Activated T-cell treated with anti-CD3 and anti-CD28 coated beads for 48 hours (primary cell): ENCODE measurements around the gene NRARP.

Experiments
- DNase-seq: peaks from one replicate; pipeline ENCODE4 v3.0.0-alpha.2; 2020; ENCODE audit warnings: low read depth

NRARP gene

DNA sequence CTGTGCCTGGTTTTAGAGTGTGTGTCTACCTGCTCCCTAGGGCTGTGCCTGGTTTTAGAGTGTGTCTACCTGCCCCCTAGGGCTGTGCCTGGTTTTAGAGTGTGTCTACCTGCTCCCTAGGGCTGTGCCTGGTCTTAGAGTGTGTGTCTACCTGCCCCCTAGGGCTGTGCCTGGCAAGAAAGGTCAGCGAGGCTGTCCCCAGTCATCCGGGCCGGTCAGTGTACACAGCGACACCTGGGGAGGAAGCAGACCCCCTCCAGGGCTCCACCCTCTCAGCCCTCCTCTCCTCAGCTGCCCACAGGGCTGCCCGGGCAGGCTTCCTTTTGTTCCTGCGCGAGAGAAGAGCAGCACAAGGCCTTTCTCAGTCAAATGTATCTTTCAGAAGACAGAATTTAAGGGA, 4.1 kb downstream of the NRARP start:
- DNase-seq = no peak

DNA sequence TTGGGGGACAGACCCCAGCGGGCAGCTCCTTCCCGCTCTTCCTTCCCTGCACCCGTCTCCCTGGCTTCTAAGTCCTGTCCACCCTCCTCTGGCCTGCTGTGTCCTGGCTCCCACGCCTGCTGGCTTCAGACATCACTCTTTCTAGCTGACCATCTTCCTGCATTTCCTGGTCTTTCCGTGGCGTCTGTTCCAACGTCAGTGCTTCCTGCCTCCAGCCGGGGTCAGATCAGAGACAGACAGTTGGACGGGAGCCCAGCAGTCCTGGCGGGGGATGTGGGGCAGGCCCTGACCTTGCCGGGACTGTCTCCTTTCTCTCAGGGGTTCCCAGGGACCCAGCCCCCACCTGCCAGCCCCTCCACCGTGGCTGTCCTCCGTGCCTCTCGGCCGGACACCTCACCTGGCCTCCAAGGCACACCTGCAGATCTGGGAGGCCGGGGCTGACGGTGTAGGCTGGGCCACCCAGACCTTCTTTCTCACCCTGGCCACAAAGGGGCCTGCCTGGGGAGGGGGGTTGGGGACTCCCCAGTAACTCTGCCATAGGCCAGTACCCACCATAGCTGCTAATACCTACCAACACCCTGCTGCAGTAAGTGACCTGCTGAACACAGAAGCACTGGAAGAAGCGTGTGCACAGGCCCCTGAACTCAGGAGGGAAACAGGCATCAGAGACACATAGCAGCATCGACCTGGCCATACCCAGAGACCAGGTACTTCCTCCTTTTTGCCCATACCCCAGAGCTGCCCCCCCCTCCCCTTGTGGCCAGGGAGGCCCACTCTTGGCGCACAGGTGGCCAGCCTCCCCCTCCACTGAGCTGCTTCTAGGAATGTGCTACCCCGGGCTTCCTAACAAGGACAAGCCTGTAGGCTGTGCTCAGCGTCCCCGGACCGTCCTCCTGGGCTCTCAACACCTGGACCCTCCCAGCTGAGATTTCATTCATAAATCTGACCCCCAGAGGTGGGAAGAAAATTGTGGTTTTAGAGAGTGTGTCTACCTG, 5.1 kb downstream of the NRARP start:
- DNase-seq = no peak

DNA sequence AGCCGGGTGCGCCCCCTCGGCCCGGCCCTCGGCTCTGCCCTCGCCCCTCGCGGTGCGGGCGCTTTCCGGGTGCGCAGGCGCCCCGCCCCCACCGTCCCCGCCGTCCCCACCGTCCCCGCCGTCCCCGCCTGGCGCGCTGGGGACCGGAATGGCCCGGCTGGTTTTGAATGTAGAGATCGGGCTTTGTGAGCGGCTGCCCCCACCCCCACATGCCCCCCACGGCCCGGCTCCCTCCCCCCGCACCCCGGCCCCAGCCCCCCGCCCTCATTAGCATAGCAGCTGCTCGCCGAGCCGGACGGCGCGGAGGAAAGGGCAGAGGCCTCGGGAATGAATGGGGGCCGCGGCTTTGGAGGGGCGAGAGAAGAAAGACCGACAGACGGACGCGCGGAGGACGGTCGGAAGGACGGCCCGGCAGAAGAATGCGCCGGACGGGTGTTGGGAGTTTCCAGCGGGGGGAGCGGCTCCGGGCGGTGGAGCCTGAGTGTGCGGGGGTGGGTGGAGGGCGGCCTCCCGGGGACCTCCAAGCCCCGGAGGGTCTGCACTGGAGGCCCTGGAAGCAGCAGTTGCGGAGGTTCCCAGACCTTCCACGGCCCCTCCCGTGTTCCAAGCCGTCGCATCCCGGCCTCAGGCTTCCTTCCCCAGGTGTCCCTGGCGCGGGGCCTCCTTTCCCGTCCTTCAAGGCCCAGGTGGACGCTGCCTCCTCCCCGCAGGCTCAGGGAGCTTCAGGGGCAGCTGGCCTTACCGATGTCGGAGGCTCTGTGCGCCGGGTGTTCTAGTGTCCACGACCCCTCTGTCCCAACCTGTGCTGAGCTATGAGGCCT, 6.0 kb downstream of the NRARP start:
- no peak for DNase-seq

DNA sequence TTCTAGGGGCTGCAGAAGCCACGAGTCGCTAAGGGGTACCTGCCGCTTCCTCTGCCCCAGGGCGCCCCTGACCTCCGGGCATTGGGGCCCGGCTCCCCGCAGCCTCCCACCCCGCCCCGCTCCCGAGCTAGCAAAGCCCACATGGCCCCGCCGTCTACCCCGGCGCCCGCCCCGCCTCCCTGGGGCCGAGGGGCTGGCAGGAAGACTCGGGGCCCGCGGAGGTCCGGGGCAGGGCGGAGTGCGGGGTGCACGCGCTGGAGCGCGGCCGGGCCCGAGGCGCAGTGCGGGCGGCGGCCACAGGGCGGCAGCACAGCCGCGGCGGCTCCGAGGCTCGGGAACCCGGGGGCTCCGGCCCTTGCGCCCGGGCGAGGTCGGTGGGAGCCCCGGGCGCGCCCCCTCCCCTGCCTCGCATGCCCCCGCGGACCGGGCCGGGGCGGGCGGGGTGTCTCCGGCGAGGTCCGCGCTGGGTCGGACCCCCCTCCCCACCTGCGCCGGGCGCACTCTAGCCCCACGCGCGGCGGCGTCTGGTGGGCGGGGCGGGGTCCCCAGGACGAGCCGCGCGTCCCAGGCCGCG, 6.7 kb downstream of the NRARP start:
- peak; percentile 62 for DNase-seq

GRCh38 chr9:137294681-137295237, 7.3 kb downstream of the NRARP start:
- DNase-seq = no peak

DNA sequence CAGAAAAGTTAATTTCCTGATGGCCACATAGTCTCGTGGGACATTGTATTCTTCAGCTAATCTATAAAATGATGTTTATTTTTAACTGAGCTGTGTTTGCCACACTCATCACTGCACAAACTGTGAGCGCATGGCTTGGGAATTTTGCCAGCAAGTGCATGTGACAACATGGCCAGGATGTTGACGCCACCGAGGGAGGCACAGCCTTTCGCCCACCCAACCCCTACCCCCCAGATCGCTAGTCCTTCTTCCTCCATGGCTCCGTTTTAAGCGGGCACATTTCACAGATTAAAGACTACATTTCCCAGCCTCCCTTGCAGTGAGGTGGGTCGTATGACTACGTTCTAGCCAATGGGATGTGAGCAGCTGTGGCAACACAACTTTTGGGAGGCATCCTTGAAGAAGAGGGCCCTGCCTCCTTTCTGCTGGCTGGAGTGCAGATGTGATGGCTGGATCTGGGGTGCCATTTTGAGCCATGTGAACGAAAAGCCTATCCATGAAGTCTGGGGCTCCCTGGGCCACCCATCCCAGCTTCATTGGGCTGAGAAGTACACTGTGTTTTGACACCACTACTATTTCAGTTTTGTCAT, 7.9 kb downstream of the NRARP start:
- no peak for DNase-seq

- no peak for DNase-seq
Measured at GRCh38 chr9:137293482-137294090, 8.5 kb downstream of the NRARP start.

- no peak for DNase-seq
Measured at GRCh38 chr9:137293094-137293481, 9.0 kb downstream of the NRARP start.

GRCh38 chr9:137286975-137287383, 15.1 kb downstream of the NRARP start:
- DNase-seq = no peak

DNA sequence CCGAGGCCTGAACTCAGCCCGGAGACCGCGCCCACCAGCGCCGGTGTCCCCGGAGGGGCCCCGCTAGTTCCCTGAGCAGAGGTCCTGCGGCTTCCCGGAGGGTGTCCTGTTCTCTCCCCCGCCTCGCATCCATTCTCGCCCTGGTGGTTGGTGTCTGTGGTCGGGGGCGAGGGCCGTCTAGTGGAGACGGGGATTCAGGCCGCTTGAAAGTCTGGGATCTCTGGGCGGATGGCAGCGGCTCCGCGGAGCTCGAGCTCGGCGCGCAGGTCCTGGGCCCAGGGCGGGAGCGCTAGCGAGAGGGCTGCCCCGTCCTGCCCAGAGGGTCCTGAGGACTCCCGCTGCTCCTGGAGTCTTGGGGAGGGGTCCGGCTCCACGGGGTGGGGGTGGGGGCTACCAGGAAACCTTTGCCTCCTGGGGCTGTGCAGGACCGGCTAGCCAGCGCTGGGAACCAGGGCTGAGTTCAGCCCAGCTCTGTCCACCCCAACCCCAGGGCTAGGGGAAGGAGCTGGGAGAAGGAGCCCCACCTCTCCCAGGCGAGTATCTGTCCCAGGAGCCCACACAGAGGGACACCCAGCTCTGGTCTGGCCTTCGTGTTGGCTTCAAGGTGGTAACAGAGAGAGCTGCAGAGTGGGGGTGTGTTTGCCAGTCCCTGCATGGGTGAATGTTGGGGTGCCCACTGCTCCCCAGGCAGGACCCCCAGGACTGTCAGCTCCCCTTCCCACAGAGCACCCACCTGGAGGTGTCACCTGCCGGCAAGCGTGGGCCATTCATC, 20.5 kb downstream of the NRARP start:
- no peak for DNase-seq

DNA sequence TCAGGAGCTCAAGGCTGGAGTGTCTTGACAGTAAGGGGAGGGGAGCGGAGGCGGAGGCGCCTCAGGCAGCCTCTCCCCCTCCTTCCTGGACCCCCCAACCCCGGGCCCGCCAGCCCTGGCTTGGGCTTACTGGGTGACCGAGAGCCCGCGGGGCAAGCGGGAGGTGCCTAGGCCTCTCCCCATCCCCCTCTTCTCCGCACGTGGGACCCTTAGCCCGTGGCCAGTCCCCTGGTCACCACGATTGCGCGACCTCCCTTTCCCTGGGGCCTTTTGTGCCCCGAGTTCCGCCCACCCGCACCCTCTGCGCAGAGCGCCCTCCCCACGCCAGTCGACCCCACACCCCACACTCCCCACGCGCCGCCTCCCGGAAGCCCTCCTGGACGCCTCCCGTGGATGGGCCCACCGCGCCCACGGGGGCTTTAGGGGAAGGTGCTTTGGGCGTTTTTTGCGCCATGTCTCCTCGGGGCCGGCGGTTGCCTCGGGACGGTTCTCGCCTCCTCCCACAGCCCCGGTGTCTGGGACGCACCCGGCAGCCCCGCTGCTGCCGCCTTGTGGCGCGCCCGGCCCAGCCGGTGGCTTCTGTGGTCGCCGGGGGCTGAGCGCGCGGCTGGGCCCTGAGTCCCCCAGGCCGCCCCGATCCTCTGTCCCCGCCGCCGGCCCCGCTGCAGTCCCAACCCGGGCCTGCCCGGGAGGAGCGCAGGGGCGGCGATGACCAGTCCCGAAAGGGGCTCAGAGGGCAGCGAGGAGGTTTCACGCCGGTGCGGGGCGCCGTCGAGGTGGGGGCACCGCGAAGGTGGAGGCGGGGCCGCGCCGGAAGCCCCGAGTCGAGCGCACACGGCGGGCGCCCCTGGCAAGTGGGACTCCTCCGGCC, 21.4 kb downstream of the NRARP start:
- no peak for DNase-seq

- no peak for DNase-seq
Measured at GRCh38 chr9:137279741-137280473, 22.2 kb downstream of the NRARP start.

DNA sequence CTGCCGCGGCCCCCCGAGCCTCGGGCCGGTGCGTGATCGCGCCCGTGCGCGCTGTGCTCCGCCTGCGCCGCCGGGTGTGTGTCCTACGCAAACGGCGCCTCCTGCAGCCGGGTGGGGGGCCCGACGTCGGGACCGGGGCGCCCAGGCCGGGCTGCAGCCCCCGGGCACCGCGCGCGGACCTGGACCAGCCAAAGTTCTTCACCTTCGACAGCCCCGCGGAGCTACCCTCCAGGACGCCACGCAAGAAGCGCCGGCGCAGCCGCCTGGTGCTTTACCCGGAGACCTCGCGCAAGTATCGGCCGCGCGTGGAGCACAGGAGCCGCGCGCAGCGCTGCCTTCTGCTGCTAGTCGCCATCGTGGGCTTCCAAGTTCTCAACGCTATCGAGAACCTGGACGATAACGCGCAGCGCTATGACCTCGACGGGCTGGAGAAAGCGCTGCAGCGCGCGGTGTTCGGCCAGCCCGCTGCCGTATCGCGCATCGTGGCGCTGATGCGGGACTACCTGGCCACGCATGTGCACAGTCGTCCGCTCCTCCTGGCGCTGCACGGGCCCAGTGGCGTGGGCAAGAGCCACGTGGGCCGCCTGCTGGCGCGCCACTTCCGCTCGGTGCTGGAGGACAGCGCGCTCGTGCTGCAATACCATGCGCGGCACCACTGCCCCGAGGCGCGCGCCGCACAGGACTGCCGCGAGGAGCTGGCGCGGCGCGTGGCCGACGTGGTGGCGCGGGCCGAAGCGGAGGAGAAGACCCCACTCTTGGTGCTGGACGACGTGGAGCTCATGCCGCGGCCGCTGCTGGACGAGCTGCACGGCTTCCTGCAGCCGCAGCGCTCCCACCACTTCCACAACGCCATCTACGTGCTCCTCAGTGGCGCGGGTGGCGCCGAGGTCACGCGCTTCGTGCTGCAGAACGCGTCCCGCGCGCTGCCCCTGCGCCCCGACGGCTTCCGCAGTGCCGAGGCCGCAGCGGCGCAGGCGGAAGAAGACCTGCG, 23.1 kb downstream of the NRARP start:
- DNase-seq = no peak

- no peak for DNase-seq
Measured at GRCh38 chr9:137278061-137278701, 23.9 kb downstream of the NRARP start.

- no peak for DNase-seq
Measured at GRCh38 chr9:137277329-137278041, 24.6 kb downstream of the NRARP start, which contains the start of gene TOR4A. TSS of gene TOR4A (plus strand) at chr9:137277726. CDS start at chr9:137278690, 964 bp downstream.
